Nephron (organoid): Measurements from ENCODE around the gene FHOD1.

Experiments
- H3K27ac Mint-ChIP-seq, 3 experiments: 2 replicates each; pipeline ENCODE4 v1.8.0; 2020; ENCODE audit warnings: mixed read lengths in 3 of 3, mild to moderate bottlenecking in 2 of 3, moderate library complexity in 1 of 3
- H3K27me3 Mint-ChIP-seq: 2 replicates; pipeline ENCODE4 v1.8.0; 2021; ENCODE audit warnings: low read depth, mild to moderate bottlenecking, moderate library complexity, mixed read lengths
- H3K36me3 Mint-ChIP-seq: 2 replicates; pipeline ENCODE4 v1.8.0; 2020; ENCODE audit warnings: low read depth, mixed read lengths
- H3K4me1 Mint-ChIP-seq: 2 replicates; pipeline ENCODE4 v1.8.0; 2020; ENCODE audit warnings: mixed read lengths
- H3K4me3 Mint-ChIP-seq, 3 experiments: 2 replicates each; pipeline ENCODE4 v1.8.0; 2020; ENCODE audit warnings: mild to moderate bottlenecking in 3 of 3, mixed read lengths in 3 of 3, moderate library complexity in 2 of 3
- H3K9me3 Mint-ChIP-seq: 2 replicates; pipeline ENCODE4 v1.8.0; 2020; ENCODE audit warnings: mixed read lengths
- CTCF ChIP-seq, 3 experiments: fragments of 200-600 bp; sonication (generic); IDR thresholded peaks; one replicate each; pipeline ENCODE4 v1.5.0; 2021; ENCODE audit warnings: antibody characterized with exemption in 3 of 3; ENCODE audit not compliant: unreplicated experiment in 3 of 3

Gene FHOD1

GRCh38 chr16:67255553-67256221 is 8.4 kb upstream of the FHOD1 start:
- no peak for TF ChIP-seq CTCF (IDR thresholded peaks at IDR 0.05; ENCODE audit: unreplicated experiment in 3 of 3)
- Mint-ChIP-seq H3K4me1 (peaks cover 9% of the 10 kb centered on the region), H3K27me3 (peaks cover 8% of the 10 kb centered on the region), H3K9me3 (no peaks in the 10 kb centered on the region), H3K36me3 (no peaks in the 10 kb centered on the region), H3K4me3 (no peak overlapping the region), H3K27ac (no peak overlapping the region)

GRCh38 chr16:67254801-67255552 is 7.7 kb upstream of the FHOD1 start:
- Mint-ChIP-seq H3K4me3 (no peak overlapping the region), H3K27ac (no peak overlapping the region), H3K4me1 (peaks cover 9% of the 10 kb centered on the region), H3K36me3 (no peaks in the 10 kb centered on the region), H3K27me3 (peaks cover 13% of the 10 kb centered on the region), H3K9me3 (no peaks in the 10 kb centered on the region)
- TF ChIP-seq CTCF (IDR thresholded peaks at IDR 0.05; ENCODE audit: unreplicated experiment in 3 of 3) = no peak

GRCh38 chr16:67252609-67253497 is 5.6 kb upstream of the FHOD1 start:
- Mint-ChIP-seq H3K27me3 (peaks cover 27% of the 10 kb centered on the region), H3K36me3 (no peaks in the 10 kb centered on the region), H3K9me3 (no peaks in the 10 kb centered on the region), H3K4me1 (peaks cover 21% of the 10 kb centered on the region), H3K4me3 (no peak overlapping the region), H3K27ac (no peak overlapping the region)
- TF ChIP-seq CTCF (IDR thresholded peaks at IDR 0.05; ENCODE audit: unreplicated experiment in 3 of 3) = no peak

GRCh38 chr16:67250045-67250327 is 2.7 kb upstream of the FHOD1 start:
- H3K9me3 Mint-ChIP-seq = no peaks in the 10 kb centered on the region
- TF ChIP-seq CTCF (IDR thresholded peaks at IDR 0.05; ENCODE audit: unreplicated experiment in 3 of 3) = no peak
- H3K27me3 Mint-ChIP-seq = peaks cover 32% of the 10 kb centered on the region
- peaks cover 31% of the 10 kb centered on the region for H3K4me1 Mint-ChIP-seq
- peak overlapping the region in 2 of 3 experiments; percentile 56 to 58 for H3K27ac Mint-ChIP-seq
- no peaks in the 10 kb centered on the region for H3K36me3 Mint-ChIP-seq
- peak overlapping the region; percentile 84 to 88 (median 86) for H3K4me3 Mint-ChIP-seq

GRCh38 chr16:67249178-67250044 is 2.1 kb upstream of the FHOD1 start:
- no peak for TF ChIP-seq CTCF (IDR thresholded peaks at IDR 0.05; ENCODE audit: unreplicated experiment in 3 of 3)
- no peaks in the 10 kb centered on the region for H3K36me3 Mint-ChIP-seq
- peaks cover 32% of the 10 kb centered on the region for H3K27me3 Mint-ChIP-seq
- no peaks in the 10 kb centered on the region for H3K9me3 Mint-ChIP-seq
- H3K27ac Mint-ChIP-seq = peak overlapping the region; percentile 2 to 58 (median 56)
- H3K4me3 Mint-ChIP-seq = peak overlapping the region; percentile 84 to 88 (median 86)
- H3K4me1 Mint-ChIP-seq = peaks cover 34% of the 10 kb centered on the region
